ENCODE measurements around the gene ETV6.
A peak's percentile ranks its signal among the peaks of the same experiment; 100 is the strongest.

Gene ETV6

DNA sequence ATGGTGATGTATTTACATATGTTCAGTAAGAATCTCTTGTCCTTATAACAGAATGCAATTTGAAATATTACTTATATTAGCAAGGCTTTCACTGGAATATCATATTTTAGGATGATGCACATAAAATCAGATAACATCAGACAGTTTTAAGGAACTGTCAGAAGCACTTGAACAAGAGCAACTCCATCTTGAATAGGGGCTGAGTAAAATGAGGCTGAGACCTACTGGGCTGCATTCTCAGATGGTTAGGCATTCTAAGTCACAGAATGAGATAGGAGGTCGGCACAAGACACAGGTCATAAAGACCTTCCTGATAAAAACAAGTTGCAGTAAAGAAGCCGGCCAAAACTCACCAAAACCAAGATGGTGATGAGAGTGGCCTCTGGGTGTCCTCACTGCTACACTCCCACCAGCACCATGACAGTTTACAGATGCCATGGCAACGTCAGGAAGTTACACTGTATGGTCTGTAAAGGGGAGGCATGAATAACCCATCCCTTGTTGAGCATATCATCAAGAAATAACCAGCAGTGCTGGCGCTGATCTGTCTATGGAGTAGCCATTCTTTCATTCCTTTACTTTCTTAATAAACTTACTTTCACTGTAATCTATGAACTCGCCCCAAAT, 27.6 kb upstream of the ETV6 start:
- TF ChIP-seq, protein P1, sequence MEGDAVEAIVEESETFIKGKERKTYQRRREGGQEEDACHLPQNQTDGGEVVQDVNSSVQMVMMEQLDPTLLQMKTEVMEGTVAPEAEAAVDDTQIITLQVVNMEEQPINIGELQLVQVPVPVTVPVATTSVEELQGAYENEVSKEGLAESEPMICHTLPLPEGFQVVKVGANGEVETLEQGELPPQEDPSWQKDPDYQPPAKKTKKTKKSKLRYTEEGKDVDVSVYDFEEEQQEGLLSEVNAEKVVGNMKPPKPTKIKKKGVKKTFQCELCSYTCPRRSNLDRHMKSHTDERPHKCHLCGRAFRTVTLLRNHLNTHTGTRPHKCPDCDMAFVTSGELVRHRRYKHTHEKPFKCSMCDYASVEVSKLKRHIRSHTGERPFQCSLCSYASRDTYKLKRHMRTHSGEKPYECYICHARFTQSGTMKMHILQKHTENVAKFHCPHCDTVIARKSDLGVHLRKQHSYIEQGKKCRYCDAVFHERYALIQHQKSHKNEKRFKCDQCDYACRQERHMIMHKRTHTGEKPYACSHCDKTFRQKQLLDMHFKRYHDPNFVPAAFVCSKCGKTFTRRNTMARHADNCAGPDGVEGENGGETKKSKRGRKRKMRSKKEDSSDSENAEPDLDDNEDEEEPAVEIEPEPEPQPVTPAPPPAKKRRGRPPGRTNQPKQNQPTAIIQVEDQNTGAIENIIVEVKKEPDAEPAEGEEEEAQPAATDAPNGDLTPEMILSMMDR (IDR thresholded peaks at IDR 0.05) = peak; percentile 12; the same call in 1 of the 2 replicates

DNA sequence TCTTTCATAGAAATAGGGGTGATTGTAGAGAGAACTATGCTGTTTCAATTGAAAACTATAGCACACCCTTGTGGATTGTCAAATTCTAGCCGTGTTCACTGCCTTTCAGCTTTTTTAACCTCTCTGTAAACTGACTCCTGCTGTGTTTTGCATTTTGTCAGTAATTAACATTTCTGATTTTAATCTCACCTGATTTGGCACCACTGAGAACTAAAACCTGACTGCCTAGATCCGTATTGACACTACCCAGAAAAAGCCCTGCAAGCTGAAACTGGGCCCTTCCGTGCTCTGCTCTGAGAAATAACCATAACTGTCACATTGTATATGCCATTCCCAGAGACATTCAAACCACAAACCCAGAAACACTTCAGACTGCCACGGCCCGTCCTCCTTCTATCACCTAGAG, 26.6 kb upstream of the ETV6 start:
- TF ChIP-seq, protein P1 (IDR thresholded peaks at IDR 0.05) = peak; percentile 54; the same call in 1 of the 2 replicates

DNA sequence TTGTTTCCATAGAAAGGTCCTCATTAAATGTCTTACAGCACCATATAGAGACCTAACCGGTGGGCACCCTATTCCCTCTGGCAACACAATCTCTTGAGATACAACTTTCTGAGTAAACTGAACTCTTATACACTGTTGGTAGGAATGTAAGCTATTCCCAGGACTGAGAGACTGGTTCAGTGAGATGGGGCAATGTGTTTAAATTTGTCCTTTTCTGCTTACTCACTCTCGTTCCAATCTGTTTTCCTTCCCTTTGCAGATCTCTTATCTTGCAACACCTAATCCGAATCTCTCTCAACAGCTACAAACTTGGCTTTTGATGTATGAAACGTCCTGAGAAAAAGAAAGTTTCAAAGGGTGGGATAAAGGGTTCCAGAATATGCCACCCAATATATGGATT, 26.1 kb upstream of the ETV6 start:
- TF ChIP-seq, protein P1 (IDR thresholded peaks at IDR 0.05) = no peak

DNA sequence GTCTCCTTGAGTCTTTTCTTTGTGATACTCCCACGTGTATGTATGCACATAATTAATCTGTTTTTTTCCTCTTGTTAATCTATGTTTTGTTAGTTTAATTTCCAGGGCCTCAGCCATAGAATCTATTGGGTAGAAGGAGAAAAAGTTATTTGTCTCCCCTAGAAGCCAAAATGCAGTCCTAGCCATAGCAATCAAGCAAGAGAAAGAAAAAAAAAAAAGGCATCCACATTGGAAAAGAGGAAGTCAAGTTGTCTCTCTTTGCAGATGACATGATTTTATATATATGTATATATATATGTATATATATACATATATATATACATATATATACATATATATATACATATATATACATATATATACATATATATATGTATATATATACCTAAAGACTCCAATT, 25.4 kb upstream of the ETV6 start:
- TF ChIP-seq, protein P1 (IDR thresholded peaks at IDR 0.05) = no peak

DNA sequence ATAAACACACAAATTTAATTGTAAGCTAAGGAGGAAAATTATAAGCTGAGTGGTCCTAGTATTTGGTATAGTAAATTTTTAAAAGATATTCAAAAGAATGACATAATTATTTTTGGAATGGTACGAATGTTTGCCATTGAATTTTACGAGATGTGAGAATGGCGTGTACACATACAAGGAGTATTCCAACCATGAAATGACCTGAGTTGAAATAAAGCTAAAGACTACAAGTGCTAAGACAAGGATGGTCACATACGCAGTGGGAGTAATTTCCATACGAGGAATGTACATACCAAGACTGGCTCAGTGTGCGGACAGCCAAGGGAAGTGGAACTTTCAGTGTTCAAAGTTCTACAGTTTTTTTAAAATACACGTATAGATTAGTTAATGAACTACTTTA, 21.1 kb upstream of the ETV6 start:
- TF ChIP-seq, protein P1 (IDR thresholded peaks at IDR 0.05) = no peak

DNA sequence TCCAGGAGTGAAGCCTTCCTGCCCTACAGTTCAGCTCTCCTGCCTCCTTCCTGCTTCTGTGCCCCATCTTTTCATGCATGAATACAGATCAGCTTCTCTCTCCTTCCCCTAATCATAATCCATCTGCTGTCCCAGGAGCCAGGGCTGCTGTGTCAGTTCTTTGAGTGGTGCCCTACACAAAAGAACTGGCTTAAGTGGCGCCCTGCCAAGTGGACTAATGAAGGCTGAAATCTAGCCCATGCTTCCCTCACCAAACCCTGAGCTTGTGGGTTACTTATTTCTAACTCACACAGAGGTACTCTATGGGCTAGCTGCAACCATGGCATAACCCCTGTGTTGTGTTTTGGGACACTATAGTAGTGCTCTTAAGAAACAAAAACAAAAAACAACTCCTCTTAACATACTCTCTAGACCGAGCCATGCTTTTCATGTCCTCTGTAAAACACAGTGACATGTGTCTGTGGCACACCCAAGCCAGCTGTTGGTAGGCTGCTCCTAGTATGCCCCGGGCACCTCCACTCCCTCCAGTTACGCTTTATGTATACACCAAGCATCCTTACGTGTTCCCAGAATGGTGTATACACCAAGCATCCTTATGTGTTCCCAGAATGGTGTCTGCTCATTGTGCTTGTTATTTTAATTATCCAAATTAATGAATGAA, 19.3 kb upstream of the ETV6 start:
- TF ChIP-seq, protein P1 (IDR thresholded peaks at IDR 0.05) = no peak

DNA sequence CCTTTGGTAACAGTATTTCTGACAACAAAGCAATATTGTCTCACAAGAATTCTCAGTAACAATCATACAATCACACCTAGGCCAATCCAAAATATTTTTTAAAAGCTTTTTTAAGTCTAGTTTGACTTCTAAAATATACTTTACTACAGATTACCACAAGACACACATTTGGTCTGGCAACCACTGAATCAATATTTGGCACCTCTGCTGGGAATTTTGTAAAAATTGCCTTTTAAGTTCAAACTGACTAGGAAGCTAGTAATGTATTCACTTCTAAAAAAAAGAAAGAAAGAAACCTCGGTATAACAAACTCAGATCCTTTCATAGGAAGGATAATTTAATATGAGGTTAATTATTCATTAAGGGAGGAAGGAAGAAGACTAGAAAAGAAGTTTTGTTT, 18.2 kb upstream of the ETV6 start:
- TF ChIP-seq, protein P1 (IDR thresholded peaks at IDR 0.05) = no peak
